ENCODE results near the gene SLC9A5.

SLC9A5 gene

GRCh38 chr16:67257486-67258160 is 8.8 kb downstream of the SLC9A5 start:
- DNase-seq: no peak

GRCh38 chr16:67258161-67258835 is 9.5 kb downstream of the SLC9A5 start:
- no peak for DNase-seq

DNA sequence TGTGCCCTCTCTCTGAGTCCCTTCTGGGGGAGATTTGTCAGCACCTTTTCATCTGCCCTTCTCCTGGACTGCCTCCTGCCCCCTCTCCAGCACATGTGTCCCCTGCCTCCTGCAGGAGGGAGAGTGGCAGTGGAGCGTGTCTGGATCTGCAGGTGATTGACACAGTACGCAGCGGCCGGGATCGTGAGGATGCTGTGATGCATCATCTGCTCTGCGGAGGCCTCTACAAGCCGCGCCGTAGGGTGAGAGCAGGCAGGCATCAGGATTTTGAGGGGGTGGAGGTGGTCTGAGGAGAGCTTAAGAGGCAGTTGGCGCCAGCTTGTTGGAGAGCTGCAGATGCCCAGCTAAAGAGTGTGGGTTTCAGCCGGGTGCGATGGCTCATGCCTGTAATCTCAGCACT is 10.9 kb downstream of the SLC9A5 start:
- DNase-seq: no peak

DNA sequence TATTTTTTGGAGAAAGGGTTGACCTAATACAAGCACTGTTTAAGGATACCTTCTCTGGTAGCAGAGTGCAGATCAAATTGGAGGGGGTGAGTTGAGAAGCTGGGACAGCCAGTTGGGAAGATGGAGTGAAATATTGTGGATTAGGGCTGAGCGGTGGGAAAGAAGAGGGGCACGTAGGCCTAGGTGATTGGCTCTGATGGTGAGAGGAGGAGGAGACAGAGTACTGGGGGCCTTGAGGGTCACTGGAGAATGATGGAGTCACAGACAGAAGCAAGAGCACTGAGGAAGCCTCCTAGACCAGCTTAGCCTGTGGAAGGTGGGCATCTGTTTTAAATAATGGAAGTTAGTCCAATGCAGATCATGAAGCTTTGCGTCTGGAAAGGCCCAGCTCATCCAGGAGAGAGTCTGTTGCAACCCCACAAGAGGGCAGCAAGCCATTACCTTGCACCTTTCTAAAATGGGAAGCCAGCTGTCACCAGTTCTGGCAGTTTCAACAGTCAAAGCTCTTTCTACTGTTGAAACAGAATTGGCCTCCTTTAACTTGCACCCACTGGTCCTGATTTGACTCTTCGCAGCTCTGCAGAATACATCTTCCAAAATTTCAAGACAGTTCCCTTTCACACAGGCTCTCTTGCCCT is 11.8 kb downstream of the SLC9A5 start:
- DNase-seq: no peak

- DNase-seq: no peak
Observed at GRCh38 chr16:67263201-67263600, 14.4 kb downstream of the SLC9A5 start.

DNA sequence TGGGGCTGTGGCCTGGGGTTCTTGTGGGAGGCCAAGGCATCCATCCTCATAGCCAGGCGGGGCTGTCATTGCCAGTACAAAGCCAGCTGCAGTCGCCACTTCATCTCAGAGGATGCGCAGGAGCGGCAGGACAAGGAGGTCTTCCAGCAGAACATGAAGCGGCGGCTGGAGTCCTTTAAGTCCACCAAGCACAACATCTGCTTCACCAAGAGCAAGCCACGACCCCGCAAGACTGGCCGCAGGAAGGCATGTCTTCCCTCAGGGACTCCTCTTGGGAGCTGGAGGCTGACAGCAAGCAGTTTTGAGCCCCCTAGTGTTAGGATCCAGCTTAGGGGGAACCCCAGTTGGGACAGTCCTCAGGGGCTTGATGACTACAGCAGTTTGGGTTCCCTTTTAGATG is 15.5 kb downstream of the SLC9A5 start:
- DNase-seq: no peak

GRCh38 chr16:67264866-67265265 is 16.1 kb downstream of the SLC9A5 start:
- DNase-seq: no peak

- DNase-seq: no peak
Observed at GRCh38 chr16:67265834-67266233, 17.1 kb downstream of the SLC9A5 start.

DNA sequence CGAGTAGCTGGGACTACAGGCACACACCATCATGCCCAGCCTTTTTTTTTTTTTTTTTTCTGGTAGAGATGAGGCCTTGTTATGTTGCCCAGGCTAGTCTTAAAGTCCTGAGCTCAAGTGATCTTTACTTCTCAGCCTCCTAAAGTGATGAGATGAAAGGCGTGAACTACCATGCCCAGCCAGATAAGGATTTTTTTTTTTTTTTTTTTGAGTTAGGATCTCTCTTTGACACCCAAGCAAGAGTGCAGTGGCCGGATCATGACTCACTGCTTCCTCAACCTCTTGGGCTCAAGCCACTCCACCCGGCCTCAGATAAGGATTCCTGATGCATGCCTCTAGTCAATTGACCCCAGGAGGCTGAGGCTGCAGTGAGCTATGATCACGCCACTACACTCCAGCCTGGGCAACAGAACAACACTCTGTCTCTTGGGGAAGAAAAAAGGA is 19.4 kb downstream of the SLC9A5 start:
- DNase-seq: no peak

DNA sequence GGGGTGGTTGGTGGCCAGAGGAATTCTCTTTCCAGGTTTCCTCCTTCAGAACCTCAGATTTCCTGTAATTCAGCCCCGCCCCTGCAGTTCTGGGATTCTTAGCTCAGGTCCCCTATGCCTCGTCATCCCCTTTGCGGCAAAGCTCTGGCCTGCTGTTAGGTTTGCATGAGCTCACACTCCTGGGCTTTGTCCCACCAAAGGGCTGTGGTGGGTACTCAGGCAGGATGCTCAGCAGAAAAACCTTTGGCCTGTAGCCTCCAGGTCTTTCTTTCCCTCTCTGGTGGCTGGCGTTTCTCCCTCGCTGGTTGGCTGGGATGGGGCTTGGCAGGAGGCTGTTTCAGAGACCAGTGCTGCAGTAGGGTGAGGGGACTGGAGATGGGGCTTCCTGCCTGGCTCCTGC is 21.0 kb downstream of the SLC9A5 start:
- no peak for DNase-seq

- no peak for DNase-seq
Observed at GRCh38 chr16:67270931-67271338, 22.2 kb downstream of the SLC9A5 start.

- no peak for DNase-seq
Observed at GRCh38 chr16:67271446-67271845, 22.7 kb downstream of the SLC9A5 start.

DNA sequence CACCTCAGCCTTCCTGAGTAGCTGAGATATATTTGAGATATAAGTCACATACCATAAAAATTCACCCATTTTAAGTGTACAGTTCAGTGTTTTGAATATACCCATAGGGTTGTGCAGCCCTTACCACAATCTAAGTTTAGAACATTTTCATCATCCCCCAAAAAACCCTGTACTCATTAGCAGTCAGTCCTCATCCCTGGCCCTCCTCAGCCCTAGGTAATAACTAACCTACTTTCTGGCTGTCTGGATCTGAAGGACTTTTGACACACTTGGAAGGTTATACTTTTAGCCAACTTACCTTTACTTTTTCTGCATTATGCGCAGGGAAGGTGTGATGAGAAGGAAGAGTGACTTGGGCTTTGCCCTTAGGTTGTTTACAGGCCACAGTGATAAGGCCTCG is 26.5 kb downstream of the SLC9A5 start:
- DNase-seq: no peak

DNA sequence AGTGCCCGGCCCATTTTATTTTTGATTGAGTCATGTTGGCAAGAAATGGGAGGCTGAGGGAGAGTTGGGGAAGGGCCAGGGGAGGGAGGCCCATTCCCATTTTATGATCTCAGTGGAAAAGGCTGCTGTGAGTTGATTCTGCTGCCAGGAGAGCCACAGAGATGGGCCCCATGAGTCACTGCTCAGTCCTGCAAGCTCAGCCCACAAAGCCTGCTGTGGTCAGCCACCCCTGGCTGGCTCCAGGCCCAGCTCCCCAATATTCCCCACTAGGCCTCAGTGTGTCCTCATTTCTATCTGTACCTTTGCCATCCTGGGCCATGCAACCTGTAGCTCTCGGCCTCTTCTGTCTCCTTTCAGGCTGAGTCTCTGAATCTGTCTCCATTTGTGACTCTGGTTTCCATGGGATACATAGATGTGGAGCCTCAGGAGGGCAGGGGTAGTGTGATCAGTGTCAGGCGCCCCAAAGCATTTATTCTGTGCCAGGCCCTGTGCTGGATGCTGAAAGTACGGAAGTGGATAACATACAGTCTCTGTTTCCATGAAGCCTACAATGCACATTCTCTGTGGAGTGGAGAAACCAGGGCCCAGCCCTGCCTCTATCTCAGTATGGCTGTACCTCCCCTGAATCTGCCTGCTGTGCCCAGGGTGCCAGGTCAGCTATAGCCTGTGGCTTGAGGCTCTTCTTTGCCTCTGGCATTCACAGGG is 28.7 kb downstream of the SLC9A5 start:
- no peak for DNase-seq

- no peak for DNase-seq
Observed at GRCh38 chr16:67277999-67278772, 29.4 kb downstream of the SLC9A5 start.

DNA sequence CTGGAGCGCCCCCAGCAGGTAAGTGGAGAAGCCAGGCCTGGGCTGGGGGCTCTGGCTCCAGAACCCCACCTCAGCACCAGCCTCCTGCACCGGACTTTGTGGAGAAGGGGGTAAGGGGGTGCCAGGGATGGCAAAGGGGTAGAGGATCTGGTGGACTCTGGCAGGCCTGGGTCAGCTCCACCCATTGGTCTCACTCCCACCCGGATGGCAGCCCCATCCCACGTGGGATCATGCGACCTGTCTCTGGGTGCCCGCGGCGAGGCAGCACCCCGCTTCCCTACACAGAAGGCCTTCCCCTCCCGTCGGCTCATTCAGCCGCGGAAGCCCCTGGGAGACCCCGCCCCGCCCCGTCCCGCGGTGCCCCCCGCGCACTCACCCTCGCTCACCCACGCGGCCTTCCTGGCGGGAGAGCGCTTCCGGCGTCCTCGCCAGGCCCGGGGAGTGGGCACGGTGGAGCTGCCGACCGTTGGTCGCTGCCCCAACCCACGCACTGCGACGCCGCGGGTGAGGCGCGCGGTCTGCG is 30.1 kb downstream of the SLC9A5 start:
- peak in 1 of 2 donors; percentile 23 for DNase-seq

DNA sequence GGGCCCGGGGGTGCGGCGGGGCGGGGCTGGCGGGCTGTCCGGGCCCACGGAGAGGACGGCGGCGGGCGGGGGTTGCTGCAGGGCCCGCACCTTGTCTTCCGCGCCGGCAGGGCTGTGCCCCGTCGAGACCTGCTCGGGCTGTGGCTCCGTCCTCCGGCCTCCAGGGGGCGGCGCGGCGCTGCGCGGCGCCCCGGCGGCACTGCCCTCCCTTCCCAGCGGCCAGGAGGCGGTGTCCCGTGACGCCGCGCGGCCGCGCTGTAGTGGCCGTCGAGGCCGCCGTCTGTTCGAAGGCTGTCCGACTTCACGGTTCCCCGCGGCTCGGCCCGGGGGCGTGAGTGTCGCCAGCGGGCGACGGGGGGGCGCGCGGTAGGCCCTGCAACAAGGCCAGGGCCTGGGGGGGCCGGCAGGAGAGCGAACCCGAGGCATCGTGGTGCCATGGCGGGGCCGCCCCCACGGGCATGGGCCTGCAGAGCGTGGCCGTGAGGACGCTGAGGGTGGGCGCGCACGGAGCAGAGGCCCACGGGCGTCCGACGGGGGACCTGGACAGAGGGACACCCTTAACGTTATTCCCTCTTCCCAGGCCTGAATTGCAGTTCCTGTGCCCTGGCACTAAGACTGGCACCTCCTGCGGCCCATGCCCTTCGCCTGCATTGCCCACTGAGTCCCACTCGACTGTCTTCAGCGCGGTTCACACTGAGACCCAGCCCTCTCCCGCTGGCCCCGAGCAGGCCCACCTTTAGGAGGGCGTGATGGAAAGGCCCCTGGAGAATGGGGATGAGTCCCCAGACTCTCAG is 30.7 kb downstream of the SLC9A5 start, which contains the start of gene PLEKHG4:
Gene PLEKHG4 (plus strand): TSS at position 237 of the 794 bp plus-strand sequence. CDS start 513 bp downstream, at position 750.
- peak; percentile 84 to 86 for DNase-seq

- DNase-seq: no peak
Observed at GRCh38 chr16:67280090-67281015, 31.6 kb downstream of the SLC9A5 start.

- DNase-seq: no peak
Observed at GRCh38 chr16:67281536-67282446, 33.0 kb downstream of the SLC9A5 start.

All from CD4-positive, alpha-beta T cell treated with Interleukin-4 for 1 hour (primary cell).